Suppressor macrophage treated with lipopolysaccharide for 4 hours (primary cell): Measurements from ENCODE around the gene COP1.
A peak's percentile ranks its signal among the peaks of the same experiment; 100 is the strongest.

Source experiments
- DNase-seq: peaks from one replicate; pipeline ENCODE4 v3.0.0-alpha.2; 2020

Gene COP1

GRCh38 chr1:176198413-176198812 is 8.7 kb downstream of the COP1 start:
- DNase-seq = no peak

GRCh38 chr1:176196728-176197127 is 10.4 kb downstream of the COP1 start:
- no peak for DNase-seq

DNA sequence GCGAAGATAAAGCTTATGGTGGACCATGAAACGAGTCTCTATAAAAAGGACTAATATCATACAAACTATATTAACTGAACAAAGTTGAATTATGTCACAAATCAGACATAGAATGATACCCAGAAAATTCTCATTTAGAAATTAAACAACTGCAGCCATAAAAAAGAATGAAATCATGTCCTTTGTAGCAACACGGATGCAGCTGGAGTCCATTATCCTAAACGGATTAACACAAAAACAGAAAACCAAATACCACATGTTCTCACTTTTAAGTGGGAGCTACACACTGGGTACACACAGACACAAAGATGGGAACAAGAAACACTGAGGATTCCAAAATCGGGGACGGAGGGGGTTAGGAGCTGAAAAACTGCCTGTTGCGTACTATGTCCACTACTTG is 11.5 kb downstream of the COP1 start:
- DNase-seq = no peak

DNA sequence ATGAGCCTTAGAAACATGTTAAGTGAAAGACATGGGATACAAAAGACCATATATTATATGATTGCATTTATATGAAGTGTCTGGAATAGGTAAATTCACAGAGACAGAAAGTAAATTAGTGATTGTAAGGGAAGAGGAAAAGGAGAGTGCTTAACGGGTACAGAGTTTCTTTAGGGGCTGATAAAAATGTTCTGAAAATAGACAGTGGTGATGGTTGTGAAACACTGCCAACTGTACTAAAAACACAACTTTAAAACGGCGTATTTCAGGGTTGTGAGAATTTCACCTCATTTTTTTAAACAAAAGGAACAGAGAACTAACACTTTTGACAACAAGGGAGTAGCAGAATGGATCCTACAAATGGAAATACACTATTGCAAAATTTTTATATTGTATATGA is 13.4 kb downstream of the COP1 start:
- DNase-seq = no peak

GRCh38 chr1:176193023-176193422 is 14.1 kb downstream of the COP1 start:
- DNase-seq = no peak

DNA sequence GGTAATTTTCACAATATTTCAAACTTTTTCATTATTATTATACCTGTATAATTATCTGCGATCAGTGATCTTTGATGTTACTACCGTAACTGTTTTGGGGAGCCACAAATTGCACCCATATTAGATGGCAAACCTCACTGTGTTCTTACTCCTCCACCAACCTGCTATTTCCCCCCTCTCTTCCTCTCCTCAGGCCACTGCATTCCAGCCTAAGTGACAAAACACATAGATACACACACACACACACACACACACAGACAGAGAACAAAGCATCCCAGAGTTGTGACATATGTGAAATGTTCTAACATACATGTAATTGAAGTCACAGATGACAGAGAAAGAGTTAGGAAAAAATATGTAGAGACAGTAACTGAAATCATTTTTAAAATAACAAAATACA is 18.5 kb downstream of the COP1 start:
- DNase-seq = no peak

DNA sequence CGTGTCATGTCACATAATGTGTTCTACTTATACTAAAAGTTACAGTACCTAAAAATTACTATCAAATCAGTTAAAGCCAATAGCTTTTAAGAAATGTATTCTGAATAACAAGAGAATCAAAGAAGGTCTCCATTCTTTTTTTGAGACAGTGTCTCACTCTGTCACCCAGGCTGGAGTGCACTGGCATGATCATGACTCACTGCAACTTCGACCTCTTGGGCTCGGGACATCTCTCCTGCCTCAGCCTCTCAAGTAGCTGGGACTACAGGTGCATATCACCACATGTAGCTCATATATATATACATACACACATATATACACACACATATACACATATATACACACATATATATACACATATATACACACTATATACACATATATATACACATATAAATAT is 20.1 kb downstream of the COP1 start:
- no peak for DNase-seq

GRCh38 chr1:176183618-176184017 is 23.5 kb downstream of the COP1 start:
- DNase-seq = peak; percentile 67

- no peak for DNase-seq
Measured at GRCh38 chr1:176178316-176178715, 28.8 kb downstream of the COP1 start.

GRCh38 chr1:176177764-176178163 is 29.3 kb downstream of the COP1 start:
- no peak for DNase-seq

- no peak for DNase-seq
Measured at GRCh38 chr1:176174108-176174507, 33.0 kb downstream of the COP1 start.

DNA sequence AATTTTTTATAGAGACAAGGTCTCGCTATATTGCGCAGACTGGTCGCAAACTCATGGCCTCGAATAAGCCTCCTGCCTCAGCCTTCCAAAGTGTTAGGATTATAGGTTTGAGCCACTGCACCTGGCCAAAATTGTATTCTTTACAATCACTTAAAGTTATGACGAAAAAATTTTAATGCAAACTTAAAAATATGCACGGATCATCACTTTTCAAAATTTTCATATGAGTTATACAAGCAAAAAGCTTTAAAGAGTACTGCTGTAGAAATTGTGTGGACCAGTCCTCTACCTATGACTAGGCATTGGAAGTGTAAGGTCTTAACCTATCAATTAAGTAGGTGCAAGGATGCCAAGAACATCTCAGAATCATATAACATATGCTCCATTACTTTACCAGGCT is 34.9 kb downstream of the COP1 start:
- no peak for DNase-seq

GRCh38 chr1:176167210-176167609 is 39.9 kb downstream of the COP1 start:
- DNase-seq = no peak

GRCh38 chr1:176165573-176165972 is 41.5 kb downstream of the COP1 start:
- no peak for DNase-seq

DNA sequence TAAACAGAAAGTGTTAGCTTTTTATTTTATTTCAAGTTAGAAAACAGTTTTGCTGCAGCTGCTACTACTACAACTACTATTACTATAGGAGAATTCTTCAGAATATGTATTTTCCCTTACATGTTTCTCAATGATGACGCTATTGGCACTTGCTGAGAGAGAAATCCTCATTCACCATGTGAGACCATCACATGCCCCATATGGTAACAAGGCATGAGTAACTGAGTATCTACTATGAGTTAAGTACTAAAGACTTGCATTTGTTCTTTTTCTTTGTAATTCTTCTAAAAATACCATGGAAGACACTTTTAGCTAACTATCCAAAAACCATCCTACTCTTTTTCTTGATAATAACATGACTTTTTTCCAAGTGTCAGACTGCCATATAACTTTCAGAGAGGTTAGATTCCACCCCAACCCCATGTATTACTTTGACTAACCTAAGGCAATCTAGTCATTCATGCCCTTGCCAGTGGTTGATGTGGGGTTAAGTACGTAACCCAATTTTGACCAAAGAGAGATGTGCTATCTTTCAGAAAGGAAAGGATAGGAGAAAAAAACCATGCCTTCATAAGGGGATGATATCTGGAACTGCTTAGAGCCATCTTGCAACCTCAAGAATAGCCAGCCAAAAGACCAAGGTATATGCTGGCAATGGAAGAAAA is 42.9 kb downstream of the COP1 start:
- peak; percentile 27 for DNase-seq

- peak; percentile 5 for DNase-seq
Measured at GRCh38 chr1:176159993-176160392, 47.1 kb downstream of the COP1 start.

DNA sequence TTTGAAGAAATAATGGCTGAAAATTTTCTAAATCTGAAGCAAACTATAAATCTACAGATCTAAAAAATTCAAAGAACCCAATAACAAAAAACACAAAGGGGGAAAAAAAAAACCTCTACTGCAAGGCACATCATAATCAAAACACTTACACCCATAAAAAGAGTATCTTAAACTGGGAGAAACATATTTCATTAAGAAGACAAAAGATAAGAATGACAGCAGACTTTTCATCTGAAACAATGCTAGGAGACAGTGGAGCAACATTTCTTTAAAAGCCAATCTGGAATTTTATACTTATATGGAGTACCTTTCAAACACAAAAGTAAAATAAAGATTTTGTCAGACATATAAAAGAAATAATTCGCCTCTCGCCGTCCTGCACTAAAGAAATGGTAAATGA is 49.1 kb downstream of the COP1 start:
- DNase-seq = no peak

DNA sequence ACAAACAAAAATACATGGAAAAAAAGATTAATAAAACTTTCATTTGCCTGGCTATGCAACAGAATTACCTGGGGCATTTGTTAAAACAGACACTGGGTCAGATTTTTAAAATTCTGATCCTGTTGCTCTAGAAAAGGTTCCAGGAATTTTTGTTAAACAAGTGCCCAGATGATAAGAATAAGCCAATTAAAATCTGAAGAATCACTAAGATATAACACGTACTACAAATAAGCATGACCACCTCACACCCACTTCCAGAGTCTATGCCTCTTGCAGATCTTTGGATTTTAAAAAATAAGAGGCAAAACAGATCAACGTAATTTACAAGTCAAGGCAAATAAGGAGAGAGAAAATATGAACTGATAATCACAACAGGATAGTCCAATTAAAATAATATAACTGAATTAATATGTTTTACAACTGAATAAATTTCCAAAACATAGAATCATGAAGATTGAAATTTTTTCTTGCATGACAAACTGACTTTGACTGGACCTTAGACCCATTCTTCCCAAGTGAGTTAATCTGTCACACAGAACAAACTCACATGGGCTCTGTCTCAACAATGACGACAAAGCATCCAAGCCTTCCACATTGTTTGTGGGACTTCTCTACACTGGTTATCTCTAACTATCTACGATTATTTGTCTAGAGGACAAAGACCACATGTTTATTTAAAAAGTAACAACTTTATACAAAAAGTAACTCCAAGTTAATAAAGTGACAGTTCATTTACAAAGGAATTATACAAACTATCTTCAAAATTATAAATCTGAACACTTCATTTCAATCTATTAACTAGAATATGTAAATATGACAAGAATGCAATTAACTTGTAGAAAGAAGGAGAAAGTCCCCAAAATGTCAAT is 56.9 kb downstream of the COP1 start:
- DNase-seq = no peak

- DNase-seq = peak; percentile 62
Measured at GRCh38 chr1:176144526-176144925, 62.6 kb downstream of the COP1 start.

GRCh38 chr1:176142973-176143372 is 64.1 kb downstream of the COP1 start:
- no peak for DNase-seq

DNA sequence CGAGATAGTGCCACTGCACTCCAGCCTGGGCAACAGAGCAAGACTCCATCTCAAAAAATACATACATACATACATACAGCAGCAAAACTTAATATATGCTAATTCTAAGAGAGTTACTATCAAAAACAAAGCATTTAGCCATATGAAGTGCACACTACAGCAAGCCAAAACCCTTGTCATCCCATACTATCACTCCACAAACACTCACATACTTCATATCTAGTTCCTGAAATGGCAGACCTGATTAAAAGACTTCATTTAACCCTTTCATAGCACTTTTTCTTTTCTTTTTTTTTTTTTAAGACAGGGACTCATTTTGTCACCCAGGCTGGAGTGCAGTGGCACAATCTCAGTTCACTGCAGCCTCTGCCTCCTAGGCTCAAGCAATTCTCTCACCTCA is 65.6 kb downstream of the COP1 start:
- no peak for DNase-seq

GRCh38 chr1:176136891-176137290 is 70.2 kb downstream of the COP1 start:
- no peak for DNase-seq

GRCh38 chr1:176134666-176135065 is 72.4 kb downstream of the COP1 start:
- DNase-seq = no peak

DNA sequence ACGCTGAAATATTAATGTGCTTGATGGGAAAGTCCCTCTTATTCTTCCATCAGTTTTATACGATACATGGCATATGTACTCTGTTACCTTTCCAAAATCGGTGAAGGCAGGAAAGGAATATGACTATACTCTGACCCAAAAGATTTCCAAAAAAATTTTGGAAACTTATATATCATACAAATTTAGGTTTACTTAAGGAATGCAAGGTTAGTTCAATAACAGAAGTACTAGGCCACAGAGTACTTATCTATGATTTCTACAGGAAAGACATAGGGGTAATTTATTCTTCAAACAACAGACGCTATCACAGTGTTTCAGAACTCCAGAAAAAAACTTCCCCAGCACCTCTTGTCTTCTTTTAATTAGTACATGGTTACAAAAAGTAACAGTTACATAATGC is 84.8 kb downstream of the COP1 start:
- DNase-seq = no peak

GRCh38 chr1:176119549-176119948 is 87.5 kb downstream of the COP1 start:
- no peak for DNase-seq
